Measurements from ENCODE around the gene MYO10. TPM values are rescaled to one million over a fixed set of nuclear protein-coding genes. Genes with fewer than 3 reads are reported as not detected.

Gene MYO10
- total RNA-seq, 1 donor from 2014 or later = 4.8 TPM

DNA sequence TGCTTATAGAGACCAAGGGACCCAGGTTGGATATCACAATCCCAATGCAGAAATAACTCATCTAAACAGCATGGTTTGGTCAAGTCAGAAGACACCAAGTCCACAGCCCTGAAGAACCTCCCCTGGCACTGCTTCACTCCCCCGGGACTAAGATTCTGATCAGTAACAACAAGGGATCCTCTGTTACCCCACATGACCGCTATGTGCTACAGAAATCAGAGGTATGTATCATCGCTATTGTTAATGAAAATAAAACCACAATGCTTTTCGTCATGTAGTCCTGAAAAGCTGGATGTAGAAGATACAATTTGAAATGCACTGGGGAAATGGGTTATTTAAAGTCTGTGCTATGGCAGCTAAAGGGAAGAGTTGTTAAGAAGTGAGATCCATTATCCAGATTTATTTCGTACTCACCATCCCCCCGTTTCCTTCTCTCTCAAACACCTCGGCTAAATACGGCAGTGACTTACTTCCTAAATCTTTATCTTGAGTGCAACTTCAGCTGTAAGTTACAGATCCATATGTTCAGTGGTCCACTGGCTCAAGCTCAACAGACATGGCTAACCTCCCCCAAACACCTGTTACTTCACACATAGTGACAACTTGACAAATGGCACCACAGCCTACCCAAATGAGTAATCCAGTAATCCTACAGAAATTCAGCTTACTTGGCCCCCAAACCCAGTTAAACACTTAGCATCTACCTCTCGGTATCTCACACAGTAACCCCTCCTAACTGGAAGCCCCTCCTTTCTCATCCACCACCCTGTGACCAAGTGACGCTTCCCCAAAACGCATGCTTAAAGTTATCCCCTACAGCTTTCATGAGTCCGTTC is 129.2 kb downstream of the MYO10 start:
- no peak for DNase-seq (ENCODE audit: missing footprints)
- intact Hi-C loops (cut with DNase I) = no loop called here
- no peak for ATAC-seq

DNA sequence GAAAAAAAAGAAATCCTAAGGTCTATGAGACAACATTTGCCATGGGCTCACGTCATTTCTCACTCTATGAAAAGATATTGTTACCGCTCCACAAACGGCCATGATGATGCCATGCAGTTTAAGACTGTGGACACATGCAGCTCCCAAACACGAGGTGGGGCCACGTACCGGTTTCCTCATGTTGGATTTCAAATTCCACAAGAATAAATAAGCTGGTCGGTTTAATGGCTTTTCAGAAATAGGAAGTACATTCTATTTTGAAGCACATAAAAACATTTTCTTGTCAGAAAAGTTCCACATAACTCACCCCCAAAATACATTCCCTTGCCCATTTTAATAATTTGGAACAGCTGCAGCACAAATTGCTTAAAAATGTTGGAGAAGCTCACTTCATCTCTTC is 130.6 kb downstream of the MYO10 start:
- ATAC-seq (no peak), DNase-seq (ENCODE audit: missing footprints) (no peak)
- intact Hi-C loops (cut with DNase I) = no loop called here

DNA sequence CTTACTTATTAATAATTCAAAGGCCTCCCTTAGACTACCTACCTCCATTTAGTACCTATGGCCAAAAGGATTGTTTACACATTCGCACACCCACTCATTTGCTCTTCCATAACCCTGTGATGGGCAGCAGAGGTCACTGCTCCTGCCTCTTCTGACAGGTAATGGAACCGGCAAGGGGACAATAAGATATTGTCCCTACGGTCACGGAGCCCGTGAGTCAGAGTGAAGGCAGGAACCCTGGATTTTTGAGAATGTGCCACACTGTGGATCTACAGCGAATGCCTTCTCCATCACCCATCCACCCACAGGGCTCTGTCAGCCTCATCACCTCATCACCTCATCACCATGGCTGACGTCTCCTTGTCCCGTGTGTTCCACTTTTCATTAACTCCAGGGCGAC is 132.3 kb downstream of the MYO10 start:
- no peak for ATAC-seq
- intact Hi-C loops (cut with DNase I) = no loop called here
- no peak for DNase-seq (ENCODE audit: missing footprints)

DNA sequence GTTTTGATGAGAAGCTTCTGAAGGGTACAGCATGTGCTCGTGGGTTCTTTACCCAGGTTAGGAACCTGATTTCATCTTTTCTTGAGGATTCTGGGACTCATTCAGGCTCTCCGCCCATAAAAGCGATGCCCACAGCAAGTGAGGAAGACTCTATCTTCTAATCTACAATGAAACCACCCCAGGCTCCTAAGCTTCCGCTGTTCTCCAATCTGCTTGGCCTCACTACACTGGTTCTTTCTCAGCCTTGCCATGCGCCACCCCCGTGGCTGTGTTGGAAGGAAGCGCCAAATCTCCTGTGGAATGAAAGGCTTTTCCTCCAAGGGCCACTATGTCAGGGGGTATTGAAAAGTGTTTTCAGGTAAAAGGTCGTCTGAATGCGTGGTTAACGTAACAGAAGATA is 135.6 kb downstream of the MYO10 start:
- intact Hi-C loops (cut with DNase I) = no loop called here
- DNase-seq (ENCODE audit: missing footprints) (no peak), ATAC-seq (no peak)

DNA sequence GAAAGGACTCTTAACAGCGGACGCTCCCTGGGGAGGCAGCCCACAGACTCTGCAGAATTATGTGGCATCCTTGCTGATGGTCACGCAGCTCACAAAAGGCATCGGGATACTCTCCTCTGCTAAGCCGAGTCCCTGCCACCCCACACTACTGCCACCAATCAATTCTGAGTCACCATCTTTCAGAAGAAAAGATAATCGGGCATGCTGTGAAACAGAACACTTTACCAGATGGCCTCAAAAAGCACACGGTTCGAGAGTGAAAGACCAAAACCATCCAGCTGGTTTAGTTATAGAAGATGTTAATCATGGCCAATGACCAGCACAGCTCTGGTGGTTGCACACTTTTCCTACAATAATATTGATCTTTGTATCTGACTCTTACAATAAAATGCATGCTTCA is 136.3 kb downstream of the MYO10 start:
- intact Hi-C loops (cut with DNase I) = no loop called here
- DNase-seq (ENCODE audit: missing footprints) (no peak), ATAC-seq (no peak)

DNA sequence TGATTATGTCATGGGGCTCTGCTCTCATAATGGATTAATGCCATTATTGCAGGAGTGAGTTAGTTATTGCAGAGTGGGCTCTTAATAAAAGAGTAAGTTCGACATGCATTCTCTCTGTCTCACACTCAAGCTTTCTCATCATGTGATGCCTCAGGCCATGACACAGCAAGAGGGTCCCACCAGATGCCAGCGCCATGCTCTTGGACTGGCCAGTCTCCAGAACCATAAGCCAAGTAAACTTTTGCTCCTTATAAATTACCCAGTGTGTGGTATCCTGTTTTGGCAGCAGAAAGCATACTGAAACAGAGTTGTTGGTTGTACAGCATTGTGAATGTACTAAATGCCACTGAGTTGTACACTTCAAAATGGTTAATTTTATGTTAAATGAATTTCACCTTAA is 138.1 kb downstream of the MYO10 start:
- no peak for ATAC-seq
- DNase-seq (ENCODE audit: missing footprints) = no peak
- intact Hi-C loops (cut with DNase I) = no loop called here

DNA sequence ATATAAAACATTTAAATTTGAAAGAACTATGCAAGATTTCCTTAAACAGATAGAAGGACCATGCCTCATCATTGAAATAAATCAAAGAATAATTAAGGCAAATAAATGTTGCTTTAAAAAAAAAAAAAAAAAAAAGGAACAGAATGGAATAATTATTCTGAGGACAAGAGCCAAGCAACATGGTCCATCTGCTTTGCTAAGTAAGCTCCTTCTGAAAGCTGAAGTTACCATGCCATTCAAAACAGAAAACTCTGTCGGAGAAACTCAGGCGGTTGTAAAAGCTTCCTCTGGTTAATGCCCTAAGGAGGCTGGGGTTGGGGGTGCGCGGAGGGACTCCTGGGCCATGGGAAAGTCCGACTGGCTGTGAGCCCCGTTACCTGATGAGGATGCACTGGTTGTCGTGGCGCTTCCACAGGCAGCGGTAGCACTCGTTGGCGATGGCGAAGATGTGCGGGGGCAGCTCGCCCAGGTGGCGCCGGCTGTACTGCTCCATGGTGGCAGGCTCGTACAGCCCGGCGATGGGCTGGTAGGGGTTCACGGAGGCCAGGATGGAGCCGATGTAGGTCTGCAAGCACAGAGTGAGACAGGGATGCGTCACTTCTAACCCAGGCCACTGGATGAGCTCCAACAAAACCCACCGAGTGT is 141.7 kb downstream of the MYO10 start:
- intact Hi-C loops (cut with DNase I) = loop anchor here (5.0 kb wide), 1 partner anchor 138 kb away; no protein-coding TSS in a partner anchor
- DNase-seq (ENCODE audit: missing footprints) = no peak

DNA sequence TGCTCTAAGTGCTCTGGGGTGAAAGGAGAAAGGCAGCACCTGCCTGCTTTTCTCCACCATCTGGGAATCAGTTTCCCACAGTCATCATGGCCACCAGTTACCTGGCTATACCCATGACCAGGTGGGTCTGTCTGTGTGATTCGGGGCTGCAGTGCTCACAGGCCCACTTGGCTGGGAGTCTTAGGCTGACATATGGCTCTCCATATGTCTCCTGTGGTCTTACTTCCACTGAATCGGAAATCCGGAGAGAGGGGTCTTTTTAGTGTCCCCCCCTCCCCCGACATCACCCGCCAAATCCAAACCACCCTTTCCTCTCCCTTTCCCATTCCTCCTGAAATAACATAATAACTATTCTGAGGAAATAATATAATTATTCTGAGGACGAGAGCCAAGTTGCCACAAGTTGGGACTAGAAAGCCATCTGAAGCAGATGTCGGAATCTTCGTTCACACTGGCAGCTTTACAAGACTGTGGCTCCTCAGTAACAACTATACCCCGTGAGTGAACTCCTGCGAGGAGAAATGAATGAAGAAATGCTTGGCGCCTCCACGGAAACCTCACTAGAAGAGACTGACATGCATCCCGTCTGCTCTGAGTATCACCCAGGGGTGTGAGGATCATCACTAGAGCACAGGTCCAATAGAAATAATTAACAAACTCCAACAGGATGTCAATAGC is 143.4 kb downstream of the MYO10 start:
- DNase-seq (ENCODE audit: missing footprints) = no peak
- no peak for ATAC-seq
- intact Hi-C loops (cut with DNase I) = loop anchor here (5.0 kb wide), 1 partner anchor 140 kb away; no protein-coding TSS in a partner anchor

More for the DNA sequence above, 141.7 kb downstream of the MYO10 start:
- ATAC-seq = no peak

DNA sequence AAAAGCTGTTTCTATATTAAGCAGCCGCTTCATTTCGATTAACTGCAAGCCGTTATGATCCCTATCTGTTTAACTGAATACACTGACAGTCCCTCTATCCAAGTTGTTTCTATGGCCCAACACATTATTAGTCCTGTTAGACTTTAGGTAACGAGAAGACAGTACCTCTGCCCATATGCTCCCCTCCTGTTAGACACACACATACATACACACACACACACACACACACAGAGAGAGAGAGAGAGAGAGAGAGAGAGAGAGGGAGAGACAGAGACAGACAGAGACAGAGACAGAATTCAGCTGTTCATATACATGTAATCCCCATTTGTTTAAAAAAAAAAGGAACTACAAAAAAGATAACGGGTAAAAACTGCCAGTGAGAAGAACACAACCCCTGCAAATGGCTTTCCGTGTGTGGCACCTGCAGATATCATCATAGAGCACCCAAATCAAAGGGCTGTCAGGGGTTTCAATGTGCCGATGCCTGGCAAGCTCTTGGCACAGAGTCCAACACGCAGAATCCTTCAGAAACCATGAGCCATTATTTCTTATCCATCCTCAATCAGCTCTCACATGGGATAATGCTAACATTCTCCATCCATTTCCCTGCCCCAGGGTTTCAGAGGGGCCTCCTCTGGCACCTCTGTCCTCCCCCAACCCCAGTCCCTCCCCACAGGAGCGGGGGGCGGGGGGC is 144.0 kb downstream of the MYO10 start:
- no peak for ATAC-seq
- intact Hi-C loops (cut with DNase I) = loop anchor here (1.0 to 5.0 kb wide), 3 partner anchors 140 to 398 kb away; no protein-coding TSS in a partner anchor
- no peak for DNase-seq (ENCODE audit: missing footprints)

DNA sequence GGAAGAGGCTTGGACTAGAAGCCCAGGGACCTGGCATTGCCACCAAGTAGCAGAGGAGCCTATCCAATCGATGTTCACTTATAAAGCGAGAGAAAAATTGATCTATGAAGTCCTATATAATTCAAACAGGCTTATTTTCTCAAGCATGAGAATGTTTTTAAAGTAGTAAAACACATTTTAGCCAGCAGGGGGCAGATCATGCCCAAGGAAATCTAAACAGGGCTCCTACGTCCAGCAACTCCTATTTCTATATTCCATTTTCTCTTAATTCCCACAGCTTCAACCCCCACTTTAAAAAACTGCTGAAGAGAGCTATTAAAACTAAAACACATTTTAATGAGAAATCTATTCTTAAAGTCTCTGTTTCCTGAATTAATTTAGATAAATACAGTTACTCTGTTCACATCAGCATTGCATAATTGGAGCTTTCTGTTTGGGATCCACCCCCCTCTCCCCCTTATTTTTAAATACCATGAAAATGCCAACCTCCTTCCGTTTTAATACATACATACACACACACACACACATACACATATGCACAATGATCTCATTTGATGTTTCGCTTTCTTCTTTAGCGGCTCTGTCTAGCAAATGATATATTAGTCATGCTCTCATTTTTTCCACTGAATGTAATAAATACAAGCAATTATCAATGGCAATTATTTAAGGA is 144.9 kb downstream of the MYO10 start:
- intact Hi-C loops (cut with DNase I) = loop anchor here (1.0 to 5.0 kb wide), 3 partner anchors 141 to 399 kb away; no protein-coding TSS in a partner anchor
- DNase-seq (ENCODE audit: missing footprints) (no peak), ATAC-seq (no peak)

DNA sequence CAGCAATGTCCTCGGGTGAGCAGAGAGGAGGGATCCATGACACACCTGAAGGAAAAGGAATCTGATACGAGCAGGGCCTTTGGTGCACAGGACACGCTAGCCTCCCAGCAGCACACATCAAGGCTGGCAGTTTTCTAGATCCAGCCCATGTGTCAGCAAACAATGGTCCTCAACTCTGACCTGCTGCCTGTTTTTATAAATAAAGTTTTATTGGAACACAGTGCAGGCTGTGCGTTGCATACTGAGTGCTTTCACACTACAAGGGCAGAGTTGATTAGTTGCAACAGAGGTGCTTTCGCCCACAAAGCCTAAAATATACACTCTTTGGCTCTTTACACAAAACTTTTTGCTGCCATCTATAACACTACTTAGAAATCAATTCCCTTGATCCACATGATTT is 147.1 kb downstream of the MYO10 start:
- no peak for DNase-seq (ENCODE audit: missing footprints)
- intact Hi-C loops (cut with DNase I) = no loop called here
- ATAC-seq = no peak

DNA sequence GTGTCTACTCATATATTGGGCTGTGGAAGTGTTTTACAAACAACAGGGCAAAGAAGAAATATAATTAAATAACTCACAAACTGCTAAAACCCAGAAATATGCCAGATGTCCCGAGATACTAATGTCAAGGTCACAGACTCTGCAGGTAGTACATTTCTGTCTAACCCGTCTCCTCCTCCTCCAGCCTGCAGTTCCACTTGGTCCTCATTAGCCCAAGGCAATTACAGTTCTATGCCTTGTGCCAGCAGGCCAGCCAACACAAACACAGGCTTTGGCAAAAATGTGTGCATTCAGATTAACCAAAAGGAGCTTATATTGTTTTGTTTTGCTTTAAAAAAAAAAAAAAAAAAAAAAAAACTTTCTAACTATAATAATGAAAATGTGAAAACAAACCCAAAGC is 148.8 kb downstream of the MYO10 start:
- no peak for ATAC-seq
- no peak for DNase-seq (ENCODE audit: missing footprints)
- intact Hi-C loops (cut with DNase I) = no loop called here

DNA sequence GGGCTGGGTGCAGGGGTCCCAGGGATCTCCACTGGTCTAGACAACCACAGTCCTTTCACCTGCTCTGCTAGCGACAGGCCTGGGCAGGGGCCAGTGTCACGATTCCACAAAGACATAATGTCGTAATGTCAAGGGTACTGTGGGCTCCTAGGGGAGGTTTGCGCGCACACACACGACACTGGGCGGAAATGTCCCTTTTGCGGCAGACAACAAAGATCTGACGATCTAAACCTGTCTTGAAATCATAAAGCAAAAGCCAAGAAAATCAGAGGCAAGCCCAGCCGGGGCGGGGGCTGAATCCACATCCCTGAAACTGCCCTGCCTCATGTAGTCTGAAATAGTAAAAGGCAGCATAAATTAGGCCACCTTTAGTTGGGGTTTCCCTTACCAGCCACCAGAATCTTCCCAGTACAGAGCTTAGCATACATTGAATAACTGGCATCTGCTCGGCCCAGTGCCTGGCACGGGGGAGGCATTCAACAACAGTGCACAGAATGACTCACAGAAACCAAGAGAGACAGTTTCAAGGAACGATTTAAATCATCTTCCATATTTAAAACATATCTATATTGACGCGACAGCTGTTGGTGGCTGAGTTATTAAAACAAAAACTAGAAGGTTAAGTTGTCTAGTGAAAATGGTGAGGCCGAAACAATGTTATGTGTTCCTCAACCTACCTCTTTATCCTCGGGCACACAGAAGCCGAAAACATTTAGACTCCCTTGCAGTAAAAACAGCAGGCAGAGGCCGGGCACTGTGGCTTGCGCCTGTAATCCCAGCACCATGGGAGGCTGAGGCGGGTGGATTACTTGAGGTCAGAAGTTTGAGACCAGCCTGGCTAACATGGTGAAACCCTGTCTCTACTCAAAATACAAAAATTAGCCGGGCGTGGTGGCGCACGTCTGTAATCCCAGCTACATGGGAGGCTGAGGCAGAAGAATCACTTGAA is 151.0 kb downstream of the MYO10 start:
- DNase-seq (ENCODE audit: missing footprints) = no peak
- ATAC-seq = no peak
- intact Hi-C loops (cut with DNase I) = no loop called here

DNA sequence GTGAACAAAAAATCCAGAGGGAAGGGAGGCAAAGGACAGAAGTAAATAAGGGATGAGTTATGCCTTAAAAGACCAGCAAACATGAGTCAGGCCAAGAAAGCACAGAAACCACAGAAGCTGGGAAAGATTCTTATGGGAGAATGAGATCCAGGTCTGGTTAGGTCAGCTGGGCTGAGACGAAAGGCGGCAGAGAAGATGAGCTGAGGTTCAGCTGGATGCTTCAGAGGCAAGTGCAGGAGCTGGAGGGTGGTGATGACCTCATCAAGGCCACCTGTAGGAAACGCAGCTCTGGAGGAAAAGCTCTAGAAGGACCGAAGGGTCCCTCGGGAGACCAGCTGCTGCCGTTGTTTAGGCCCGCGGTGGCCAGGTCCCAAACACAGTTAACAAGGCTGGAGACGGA is 152.0 kb downstream of the MYO10 start:
- intact Hi-C loops (cut with DNase I) = no loop called here
- ATAC-seq = no peak
- no peak for DNase-seq (ENCODE audit: missing footprints)

DNA sequence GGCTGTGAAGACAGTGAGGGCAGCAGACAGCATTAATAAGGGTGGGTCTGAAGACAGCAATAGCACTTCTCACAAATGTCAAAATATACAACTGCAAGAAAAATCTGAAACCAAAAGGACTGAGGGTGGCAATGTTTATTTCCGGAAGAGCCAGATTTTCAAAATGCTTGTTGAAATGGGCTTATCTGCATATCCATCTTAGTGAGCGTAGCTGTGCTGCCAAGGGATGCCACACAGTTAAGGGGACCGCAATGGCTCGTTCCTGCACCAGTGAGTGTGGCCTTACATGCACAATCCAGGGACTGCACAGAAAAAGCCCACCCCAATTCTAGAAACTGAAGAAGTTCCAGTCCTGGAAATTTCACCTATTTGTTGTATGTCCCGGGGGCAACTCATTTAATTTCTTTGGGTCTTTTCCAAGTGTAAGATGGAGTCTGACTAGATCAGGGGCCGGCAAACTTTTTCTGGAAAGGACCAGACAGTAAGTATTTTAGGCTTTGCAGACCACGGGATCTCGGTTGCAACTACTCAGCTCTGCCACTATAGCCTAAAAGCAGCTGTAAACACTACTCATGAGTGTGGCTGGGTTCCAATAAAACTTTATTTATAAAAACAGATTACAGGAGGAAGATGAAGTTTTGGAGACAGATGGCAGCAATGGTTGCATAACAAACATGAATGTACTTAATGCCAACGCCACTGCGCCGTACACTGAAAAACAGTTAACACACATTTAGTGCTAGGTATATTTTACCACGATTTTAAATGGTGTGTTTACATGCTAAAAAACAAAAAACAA is 154.1 kb downstream of the MYO10 start:
- DNase-seq (ENCODE audit: missing footprints) (no peak), ATAC-seq (no peak)
- intact Hi-C loops (cut with DNase I) = no loop called here

DNA sequence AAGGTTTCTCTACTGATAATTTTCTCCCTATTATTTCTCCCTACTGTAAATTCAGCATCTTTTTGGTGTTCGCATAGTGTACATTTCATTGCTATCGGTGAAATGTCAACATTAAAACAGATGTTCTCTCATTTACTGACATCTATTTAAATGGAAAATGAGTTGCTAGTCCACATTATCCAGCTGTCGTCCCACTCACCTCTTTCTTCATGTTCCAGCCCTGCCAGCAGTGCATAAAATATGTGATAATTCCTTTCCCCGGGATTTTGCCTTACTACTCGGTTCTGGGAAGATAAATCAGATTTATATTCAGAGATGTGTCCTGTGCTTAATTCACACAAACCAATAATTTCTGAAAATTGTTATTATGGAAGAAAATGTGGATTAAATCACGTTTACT is 155.8 kb downstream of the MYO10 start:
- ATAC-seq (no peak), DNase-seq (ENCODE audit: missing footprints) (no peak)
- intact Hi-C loops (cut with DNase I) = no loop called here

DNA sequence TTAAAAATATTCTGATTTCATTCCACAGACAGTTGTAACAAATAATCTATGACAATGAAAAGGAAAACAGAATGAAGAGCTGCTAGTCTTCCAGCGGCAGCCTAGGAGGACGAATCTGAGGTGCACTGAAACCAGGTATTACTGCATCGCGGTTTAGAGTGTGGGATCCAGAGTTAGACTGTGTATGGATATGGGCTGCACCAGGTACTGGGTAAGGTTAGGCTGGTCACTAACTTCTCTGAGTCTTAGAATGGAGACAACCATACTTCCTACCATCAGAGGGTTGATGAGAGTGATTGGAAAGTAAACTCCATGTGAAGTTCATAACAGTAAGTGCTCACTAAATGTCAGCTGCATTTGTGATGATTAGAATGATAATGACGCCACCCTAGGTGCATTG is 158.7 kb downstream of the MYO10 start:
- DNase-seq (ENCODE audit: missing footprints) = no peak
- intact Hi-C loops (cut with DNase I) = no loop called here

More for the DNA sequence above, 158.7 kb downstream of the MYO10 start:
- ATAC-seq = no peak
